HAP-1 (cell line): Measurements from ENCODE around the gene EMC6.

ENCODE experiments used
- DNase-seq, 2 experiments: peaks; one replicate each; pipeline ENCODE4 v3.0.0-alpha.2; 2016 to 2020; ENCODE audit warnings: low spot score in 2 of 2
- H3K27me3 ChIP-seq: fragments of 250-450 bp; sonication (Bioruptor Pico); 2 replicates; pipeline ENCODE4 v1.5.1; 2020; ENCODE audit warnings: low read depth, mild to moderate bottlenecking, moderate library complexity
- H3K36me3 ChIP-seq: fragments of 250-450 bp; sonication (Bioruptor Pico); replicated peaks from 2 replicates; pipeline ENCODE4 v1.5.1; 2020; ENCODE audit warnings: mild to moderate bottlenecking
- H3K4me1 ChIP-seq: fragments of 250-450 bp; sonication (Bioruptor Pico); 2 replicates; pipeline ENCODE4 v1.5.1; 2020; ENCODE audit warnings: mild to moderate bottlenecking
- H3K4me3 ChIP-seq: fragments of 250-450 bp; sonication (Bioruptor Pico); 2 replicates; pipeline ENCODE4 v1.5.1; 2020; ENCODE audit warnings: mild to moderate bottlenecking, moderate library complexity
- H3K9me3 ChIP-seq: fragments of 250-450 bp; sonication (Bioruptor Pico); 2 replicates; pipeline ENCODE4 v1.5.1; 2020; ENCODE audit warnings: mild to moderate bottlenecking, moderate library complexity
- in situ Hi-C: fragments of 300-500 bp; cut with MboI; formaldehyde crosslinking; loops from 3 replicates; pipeline ENCODE4 v1.14.3; 2020; ENCODE audit warnings: low sequenced_read_pairs, inconsistent platforms, mixed read lengths

The EMC6 gene

DNA sequence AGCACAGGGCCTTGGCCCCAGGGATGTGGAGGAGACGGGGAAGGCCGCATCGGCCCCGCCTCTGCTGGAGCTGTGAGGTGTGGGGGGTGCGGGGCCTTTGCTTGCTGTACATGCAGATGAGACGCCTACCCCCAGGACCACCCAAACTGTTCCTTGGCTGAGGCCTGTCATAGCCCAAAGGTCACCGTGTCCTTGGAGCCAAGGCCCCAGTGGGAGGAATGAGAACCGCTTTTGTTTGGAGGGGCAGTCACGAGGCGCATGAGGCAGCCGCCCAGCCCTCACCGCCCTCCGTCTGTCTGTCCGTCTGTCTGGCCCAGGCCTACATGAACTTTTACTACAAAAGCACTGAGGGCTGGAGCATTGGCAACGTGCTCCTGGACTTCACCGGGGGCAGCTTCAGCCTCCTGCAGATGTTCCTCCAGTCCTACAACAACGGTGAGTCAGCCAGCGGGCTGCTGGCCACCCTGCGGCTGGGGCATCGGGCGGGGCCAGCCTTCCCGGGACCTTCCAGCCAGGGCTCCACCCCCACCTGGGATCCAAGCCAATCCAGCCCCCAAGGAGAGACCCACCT lies 9.0 kb upstream of the EMC6 start:
- Histone ChIP-seq H3K4me1 (no peaks in the 10 kb centered on the region), H3K4me3 (no peak overlapping the region), H3K36me3 (no peaks in the 10 kb centered on the region; the same call in none of the 2 replicates), H3K27me3 (no peaks in the 10 kb centered on the region), H3K9me3 (no peaks in the 10 kb centered on the region)
- no peak for DNase-seq
- in situ Hi-C loops = no loop called here

DNA sequence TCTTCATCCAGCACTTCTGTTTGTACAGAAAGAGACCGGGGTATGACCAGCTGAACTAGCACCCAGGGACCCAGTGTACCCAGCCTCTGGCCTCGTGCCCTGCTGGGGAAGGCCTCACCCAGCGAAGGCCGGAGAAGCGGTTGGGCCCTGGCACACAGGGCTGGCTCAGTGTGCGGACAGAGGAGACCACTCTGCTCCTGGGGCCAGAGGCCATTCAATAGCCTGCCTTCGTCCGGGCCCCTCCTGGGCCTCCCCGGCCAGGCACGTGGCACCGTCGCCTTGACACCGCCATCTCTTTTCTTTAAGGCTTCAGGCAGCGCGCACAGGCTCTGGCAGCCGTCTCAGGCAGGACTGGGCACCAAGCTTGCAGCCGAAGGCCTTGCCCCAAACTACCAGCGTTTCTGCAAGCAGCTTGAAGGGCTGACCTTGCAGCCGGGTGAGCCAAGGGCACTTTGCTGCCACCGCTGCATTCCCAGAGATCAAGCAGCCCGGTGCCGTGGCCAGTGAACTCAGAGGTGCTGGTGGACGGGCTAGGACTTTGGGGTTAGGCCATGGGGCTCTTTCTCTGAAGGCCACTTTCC lies 8.2 kb upstream of the EMC6 start:
- in situ Hi-C loops = no loop called here
- H3K4me3 ChIP-seq = no peak overlapping the region
- no peaks in the 10 kb centered on the region for H3K4me1 ChIP-seq
- H3K9me3 ChIP-seq = no peaks in the 10 kb centered on the region
- no peak for DNase-seq
- H3K27me3 ChIP-seq = no peaks in the 10 kb centered on the region
- no peaks in the 10 kb centered on the region; the same call in none of the 2 replicates for H3K36me3 ChIP-seq

DNA sequence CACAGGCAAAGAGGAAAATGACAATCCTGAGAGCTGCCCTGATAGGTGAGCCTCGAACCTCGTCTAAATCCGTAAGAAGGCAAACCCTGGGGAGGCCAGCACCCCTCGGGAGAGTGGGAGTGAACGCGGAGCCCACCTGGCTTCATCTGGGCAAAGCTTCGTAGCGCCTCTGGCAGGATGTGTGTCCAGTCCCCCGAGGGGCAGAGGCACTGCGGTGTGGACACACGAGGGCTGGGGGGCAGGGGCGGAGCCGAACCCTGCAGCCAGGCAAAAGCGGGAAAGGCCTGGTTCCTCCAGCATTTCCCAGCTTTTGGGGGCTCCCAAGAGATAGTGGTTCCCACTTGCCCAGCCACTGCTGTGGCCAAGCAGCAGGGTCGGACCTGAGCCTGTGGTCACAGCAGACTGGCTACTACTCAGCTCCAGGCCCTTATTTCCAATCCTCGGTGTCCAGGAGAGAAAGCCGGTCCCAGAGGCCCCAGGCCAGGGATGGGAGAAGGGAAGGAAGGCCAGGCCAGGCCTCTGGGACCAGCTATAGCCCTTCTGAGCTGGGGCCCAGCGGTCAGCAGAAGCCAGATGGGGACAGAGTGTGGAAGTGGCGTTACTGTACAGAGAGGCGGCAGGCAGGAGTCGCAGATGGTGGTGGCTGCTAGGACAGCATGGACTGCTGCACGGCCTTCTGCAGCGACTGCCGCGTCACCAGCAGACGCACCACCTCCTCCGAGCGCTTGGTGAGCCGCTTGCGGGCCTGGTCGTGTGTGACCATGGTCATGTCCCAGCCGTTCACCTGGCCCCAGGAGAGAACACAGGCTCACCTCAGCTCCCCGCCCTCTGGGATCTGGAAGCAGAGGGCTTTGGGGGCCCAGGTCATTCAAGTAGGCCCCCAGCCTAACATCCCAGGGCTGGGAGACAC lies 5.3 kb upstream of the EMC6 start:
- in situ Hi-C loops = no loop called here
- Histone ChIP-seq H3K36me3 (no peaks in the 10 kb centered on the region; the same call in none of the 2 replicates), H3K27me3 (no peaks in the 10 kb centered on the region), H3K4me3 (no peak overlapping the region), H3K4me1 (no peaks in the 10 kb centered on the region), H3K9me3 (no peaks in the 10 kb centered on the region)
- no peak for DNase-seq

DNA sequence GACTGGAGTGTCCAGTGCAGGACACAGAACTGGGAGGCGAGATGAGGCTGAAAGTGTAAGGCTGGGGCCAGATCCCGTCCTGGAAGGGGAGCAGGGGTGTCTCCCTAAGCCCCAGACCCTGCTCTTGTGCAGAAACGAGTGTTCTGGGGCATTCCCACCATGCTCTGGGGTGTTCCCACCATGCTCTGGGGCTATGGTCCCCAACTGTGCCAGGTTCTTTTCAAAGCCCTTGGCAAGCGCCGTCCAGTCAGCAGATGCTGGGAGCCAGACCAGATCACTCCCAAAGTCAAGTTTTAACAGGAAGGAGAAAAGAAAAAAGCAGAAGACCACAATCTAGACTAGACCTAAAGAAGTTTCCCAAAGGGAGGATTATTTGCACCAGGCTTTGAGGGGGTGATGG lies 2.8 kb upstream of the EMC6 start:
- Histone ChIP-seq H3K4me3 (no peak overlapping the region), H3K36me3 (peaks cover 11% of the 10 kb centered on the region)
- in situ Hi-C loops = no loop called here

DNA sequence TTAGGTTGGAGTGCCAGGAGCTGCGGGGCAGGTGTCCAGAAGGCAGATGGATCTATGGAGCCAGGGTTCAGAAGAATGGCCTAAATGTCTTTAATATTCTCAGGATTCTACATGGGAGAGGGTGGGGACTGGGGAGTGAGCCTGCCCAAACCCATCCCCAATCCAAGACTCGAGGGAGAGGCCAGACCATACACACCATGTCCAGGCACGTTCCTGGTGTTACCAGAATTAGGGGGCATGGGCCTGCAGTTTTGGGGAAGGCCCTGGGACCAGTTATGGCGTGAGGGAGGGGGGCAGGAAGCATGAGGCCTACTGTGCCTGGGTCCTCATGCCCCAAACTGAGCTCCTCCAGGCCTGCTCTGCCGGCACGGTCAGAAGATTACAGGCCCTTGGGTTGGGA lies 2.1 kb upstream of the EMC6 start:
- H3K4me1 ChIP-seq = peaks cover 7% of the 10 kb centered on the region; the same call in 1 of the 2 replicates
- H3K9me3 ChIP-seq = no peaks in the 10 kb centered on the region
- DNase-seq = no peak
- no peaks in the 10 kb centered on the region for H3K27me3 ChIP-seq
- peaks cover 11% of the 10 kb centered on the region for H3K36me3 ChIP-seq
- no peak overlapping the region for H3K4me3 ChIP-seq
- in situ Hi-C loops = no loop called here

More for the DNA sequence above, 2.8 kb upstream of the EMC6 start:
- H3K9me3 ChIP-seq = no peaks in the 10 kb centered on the region
- no peak for DNase-seq
- peaks cover 7% of the 10 kb centered on the region; the same call in 1 of the 2 replicates for H3K4me1 ChIP-seq
- no peaks in the 10 kb centered on the region for H3K27me3 ChIP-seq

DNA sequence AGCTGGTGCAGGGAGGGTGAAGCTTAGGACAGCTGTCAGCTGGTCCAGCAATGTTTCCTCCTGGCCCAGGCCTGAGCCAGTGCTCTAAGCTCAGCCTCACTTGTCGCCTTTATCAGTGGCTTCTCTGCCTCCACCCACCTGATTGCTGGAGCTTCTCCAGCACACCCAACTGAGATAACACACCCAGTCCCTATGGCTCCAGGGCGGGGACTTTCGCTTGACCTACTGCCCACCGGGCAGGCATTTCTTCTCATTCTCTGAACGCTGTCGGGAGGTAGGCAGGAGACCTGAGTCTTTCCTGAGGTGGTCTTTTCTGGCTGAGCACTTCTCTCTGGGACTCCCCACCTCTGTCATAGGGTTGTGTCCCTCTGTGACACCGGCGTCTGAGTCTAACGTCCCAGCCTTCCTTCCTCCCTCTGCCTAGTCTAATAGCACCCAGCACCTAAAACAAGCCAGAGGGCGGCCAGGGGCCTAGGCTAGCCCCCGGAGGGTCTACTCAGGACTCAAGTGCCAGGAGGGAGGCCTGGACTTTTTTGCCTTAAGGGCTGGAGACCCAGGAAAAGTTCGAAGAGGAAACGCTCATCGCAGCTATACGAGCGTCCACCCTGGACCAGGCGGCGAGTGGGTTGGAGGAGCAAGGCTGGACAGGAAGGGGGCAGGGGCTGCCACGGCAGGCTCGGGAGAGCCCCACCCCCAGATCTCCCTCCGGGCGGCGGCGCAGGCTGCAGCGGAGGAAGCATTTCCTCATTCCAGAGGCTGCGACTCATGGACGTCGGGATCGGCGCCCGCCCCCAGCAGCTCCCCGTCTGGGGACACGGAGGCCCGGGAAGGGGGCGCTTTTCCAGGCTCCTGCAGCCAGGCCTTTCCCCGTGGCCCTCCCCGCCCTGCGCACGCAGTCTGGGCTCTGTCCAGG lies 990 bp upstream of the EMC6 start:
- Histone ChIP-seq H3K9me3 (no peaks in the 10 kb centered on the region), H3K27me3 (no peaks in the 10 kb centered on the region), H3K4me1 (peaks cover 7% of the 10 kb centered on the region; the same call in 1 of the 2 replicates), H3K4me3 (peak overlapping the region; percentile 100), H3K36me3 (peaks cover 11% of the 10 kb centered on the region)
- peak; percentile 63 to 83 for DNase-seq
- in situ Hi-C loops = no loop called here

DNA sequence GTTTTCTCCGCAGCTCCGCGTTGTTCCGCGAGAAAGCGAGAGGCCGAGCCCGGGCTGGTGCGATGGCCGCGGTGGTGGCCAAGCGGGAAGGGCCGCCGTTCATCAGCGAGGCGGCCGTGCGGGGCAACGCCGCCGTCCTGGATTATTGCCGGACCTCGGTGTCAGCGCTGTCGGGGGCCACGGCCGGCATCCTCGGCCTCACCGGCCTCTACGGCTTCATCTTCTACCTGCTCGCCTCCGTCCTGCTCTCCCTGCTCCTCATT lies 404 bp downstream of the EMC6 start:
- no peaks in the 10 kb centered on the region for H3K9me3 ChIP-seq
- DNase-seq = no peak
- no peaks in the 10 kb centered on the region for H3K27me3 ChIP-seq
- peak overlapping the region; percentile 100 for H3K4me3 ChIP-seq
- peaks cover 7% of the 10 kb centered on the region; the same call in 1 of the 2 replicates for H3K4me1 ChIP-seq
- H3K36me3 ChIP-seq = peaks cover 11% of the 10 kb centered on the region
- in situ Hi-C loops = no loop called here

DNA sequence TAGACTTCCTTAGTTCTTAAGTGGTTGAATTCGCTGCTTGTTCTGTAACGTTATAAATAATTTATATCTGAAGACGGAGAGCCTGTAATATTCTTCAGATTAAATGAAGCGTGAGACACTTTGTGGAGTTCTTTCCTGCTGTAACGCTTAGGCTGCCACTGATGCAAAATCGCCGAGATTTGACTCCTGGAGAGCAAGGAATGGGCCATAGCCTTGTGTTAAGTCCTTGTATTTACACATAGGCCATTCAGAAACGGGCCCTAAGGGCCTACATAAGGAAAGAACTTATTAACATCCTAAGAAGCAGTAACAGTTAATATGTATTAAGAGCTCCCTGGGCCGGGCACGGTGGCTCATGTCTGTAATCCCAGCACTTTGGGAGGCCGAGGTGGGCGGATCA lies 936 bp downstream of the EMC6 start:
- no peaks in the 10 kb centered on the region for H3K9me3 ChIP-seq
- peak overlapping the region; percentile 100 for H3K4me3 ChIP-seq
- in situ Hi-C loops = no loop called here
- H3K36me3 ChIP-seq = peaks cover 11% of the 10 kb centered on the region
- no peaks in the 10 kb centered on the region for H3K27me3 ChIP-seq
- peaks cover 7% of the 10 kb centered on the region; the same call in 1 of the 2 replicates for H3K4me1 ChIP-seq
- no peak for DNase-seq

DNA sequence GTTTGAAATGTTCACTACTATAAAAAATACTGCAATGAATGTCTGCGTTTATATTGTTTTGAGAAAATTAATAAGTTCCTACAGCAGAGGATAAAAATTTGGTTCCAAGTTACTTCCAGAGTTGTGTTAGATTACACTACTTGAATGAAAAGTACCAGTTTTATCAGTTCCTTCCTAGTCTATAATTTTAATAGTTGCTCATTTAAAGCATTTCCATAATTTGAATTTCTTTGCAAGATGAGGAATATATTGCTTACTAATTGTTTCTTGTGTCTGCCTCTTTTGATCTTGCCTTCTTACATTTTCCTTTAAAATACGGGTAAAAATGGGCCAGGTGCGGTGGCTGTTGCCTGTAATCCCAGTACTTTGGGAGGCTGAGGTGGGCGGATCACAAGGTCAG lies 4.0 kb downstream of the EMC6 start:
- in situ Hi-C loops = no loop called here
- Histone ChIP-seq H3K4me1 (peaks cover 7% of the 10 kb centered on the region; the same call in 1 of the 2 replicates), H3K9me3 (no peaks in the 10 kb centered on the region), H3K27me3 (no peaks in the 10 kb centered on the region), H3K4me3 (no peak overlapping the region), H3K36me3 (peaks cover 11% of the 10 kb centered on the region)
- no peak for DNase-seq

DNA sequence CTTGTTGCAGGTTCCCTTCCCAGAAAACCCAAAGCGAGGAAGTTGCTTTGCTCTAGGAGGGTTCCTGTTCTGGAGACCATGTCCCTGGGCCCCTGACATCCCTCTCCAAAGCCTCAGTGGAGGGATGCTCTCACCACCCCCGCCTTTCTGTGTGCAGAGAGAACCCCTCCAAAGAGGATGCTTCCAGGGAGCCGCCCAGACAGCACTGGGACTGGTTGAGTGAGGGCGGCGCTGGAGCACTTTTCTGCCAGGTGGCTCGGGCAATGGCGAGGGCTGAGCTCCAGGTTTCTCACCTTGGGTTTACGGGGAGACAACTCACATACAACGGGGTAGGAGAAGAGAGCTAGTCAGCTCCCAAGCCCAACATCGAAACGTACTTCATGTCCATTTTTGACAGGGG lies 7.3 kb downstream of the EMC6 start:
- H3K27me3 ChIP-seq = no peaks in the 10 kb centered on the region
- DNase-seq = no peak
- H3K4me3 ChIP-seq = no peak overlapping the region
- in situ Hi-C loops = no loop called here
- no peaks in the 10 kb centered on the region for H3K9me3 ChIP-seq
- no peaks in the 10 kb centered on the region for H3K36me3 ChIP-seq
- no peaks in the 10 kb centered on the region for H3K4me1 ChIP-seq

DNA sequence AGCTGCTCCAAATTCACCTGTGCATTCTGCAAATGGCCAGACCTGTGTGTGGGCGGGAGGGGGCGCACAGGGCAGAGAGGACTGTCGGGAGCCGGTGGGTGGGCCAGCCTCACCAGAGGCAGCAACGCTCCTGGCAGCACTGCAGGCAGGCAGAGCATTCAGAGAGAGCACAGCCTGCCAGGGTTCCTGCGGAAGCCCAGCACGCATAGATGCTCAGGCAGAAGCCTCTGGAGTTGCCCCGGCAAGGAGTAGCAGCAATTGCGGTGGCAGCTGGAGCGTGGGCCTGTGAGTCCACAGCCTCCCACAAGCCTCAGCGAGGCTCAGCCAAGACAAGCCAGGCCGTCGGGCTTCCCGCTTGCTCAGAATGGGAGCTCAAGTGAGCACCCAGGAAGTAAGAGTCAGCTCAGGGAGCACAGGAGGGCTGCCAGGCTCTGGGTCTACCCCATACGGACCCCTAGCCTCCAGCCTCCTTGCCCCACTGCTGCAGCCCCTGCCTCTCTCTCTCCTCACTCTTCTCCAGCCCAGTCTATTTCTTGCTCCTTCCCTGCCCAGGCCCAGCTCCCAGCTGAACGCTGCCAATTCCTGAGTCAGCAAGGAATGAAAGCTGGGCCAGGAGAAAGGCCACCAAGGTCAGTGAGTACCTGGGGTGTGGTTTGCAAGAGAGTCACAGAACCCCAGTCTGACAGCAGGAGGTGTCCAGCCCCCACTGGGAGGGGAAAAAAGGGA lies 9.6 kb downstream of the EMC6 start:
- H3K4me3 ChIP-seq = no peak overlapping the region
- H3K27me3 ChIP-seq = no peaks in the 10 kb centered on the region
- in situ Hi-C loops = no loop called here
- H3K36me3 ChIP-seq = no peaks in the 10 kb centered on the region
- DNase-seq = no peak
- no peaks in the 10 kb centered on the region for H3K9me3 ChIP-seq
- no peaks in the 10 kb centered on the region for H3K4me1 ChIP-seq

DNA sequence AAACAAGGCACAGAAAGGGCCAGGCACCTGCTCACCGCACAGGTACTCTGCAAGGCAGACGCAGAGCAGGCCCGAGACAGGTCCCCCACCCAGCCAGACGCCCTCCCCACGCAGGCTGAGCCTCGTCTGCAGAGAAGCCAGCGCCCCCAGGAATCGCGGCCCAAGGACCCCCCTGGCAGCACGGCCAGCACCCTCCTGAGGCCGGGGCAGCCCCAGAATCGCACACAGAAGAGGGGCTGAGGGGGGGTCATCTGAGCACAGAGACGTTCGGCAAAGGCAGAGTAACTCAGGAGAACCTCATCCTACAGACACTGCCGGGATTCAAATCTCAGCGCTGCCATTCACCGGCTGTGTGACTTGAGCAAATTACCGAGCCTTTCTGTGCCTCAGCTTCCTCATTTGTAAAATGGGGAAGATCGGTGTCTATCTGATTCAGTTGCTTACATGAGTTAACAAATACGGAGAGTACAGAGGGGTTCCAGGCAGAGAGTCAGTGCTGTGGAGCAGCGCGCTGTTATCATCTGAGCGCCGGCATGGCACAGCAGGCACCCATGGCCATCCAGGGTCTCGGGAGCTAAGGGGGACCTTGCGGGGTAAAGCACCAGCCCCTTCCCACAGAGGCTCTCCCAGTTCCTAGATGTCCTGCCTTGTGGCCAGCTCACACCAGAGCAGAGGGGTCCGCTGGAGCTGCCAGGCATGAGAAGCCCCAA lies 10.4 kb downstream of the EMC6 start:
- Histone ChIP-seq H3K4me3 (no peak overlapping the region), H3K9me3 (no peaks in the 10 kb centered on the region), H3K4me1 (no peaks in the 10 kb centered on the region), H3K36me3 (no peaks in the 10 kb centered on the region), H3K27me3 (no peaks in the 10 kb centered on the region)
- no peak for DNase-seq
- in situ Hi-C loops = no loop called here
